KMS-11 (cell line): ENCODE data around the gene MEF2A.
"Not testable (repeated sequence)": the region's sequence is repeated elsewhere in the genome, so short reads cannot be mapped to it uniquely, and the experiment has no call there.

Experiments
- H2AFZ ChIP-seq: fragments of 200-600 bp; sonication (generic); 2 replicates; pipeline ENCODE4 v1.6.1; 2016; ENCODE audit warnings: antibody characterized with exemption, mixed run types, low read depth
- H3K27ac ChIP-seq: fragments of 200-600 bp; sonication (generic); 2 replicates; pipeline ENCODE4 v1.6.1; 2016; ENCODE audit warnings: mild to moderate bottlenecking, mixed run types
- H3K27me3 ChIP-seq: fragments of 200-600 bp; sonication (generic); 2 replicates; pipeline ENCODE4 v1.6.1; 2017; ENCODE audit warnings: mild to moderate bottlenecking, low read depth, mixed run types, moderate library complexity; ENCODE audit not compliant: insufficient read depth
- H3K36me3 ChIP-seq: fragments of 200-600 bp; sonication (generic); 2 replicates; pipeline ENCODE4 v1.6.1; 2017; ENCODE audit warnings: mild to moderate bottlenecking, mixed run types; ENCODE audit not compliant: insufficient read depth
- H3K4me1 ChIP-seq: fragments of 200-600 bp; sonication (generic); 2 replicates; pipeline ENCODE4 v1.6.1; 2016; ENCODE audit warnings: mild to moderate bottlenecking, low read depth, mixed run types; ENCODE audit not compliant: poor library complexity, severe bottlenecking
- H3K4me2 ChIP-seq: fragments of 200-600 bp; sonication (generic); 2 replicates; pipeline ENCODE4 v1.7.0; 2016; ENCODE audit warnings: mild to moderate bottlenecking, mixed run types
- H3K4me3 ChIP-seq: fragments of 200-600 bp; sonication (generic); IDR thresholded peaks from 2 replicates; pipeline ENCODE4 v1.6.1; 2017; ENCODE audit warnings: low read depth, low read length, mixed read lengths; ENCODE audit not compliant: insufficient read depth
- H3K79me2 ChIP-seq: fragments of 200-600 bp; sonication (generic); 2 replicates; pipeline ENCODE4 v1.6.1; 2016; ENCODE audit warnings: low read depth, mixed run types; ENCODE audit not compliant: insufficient read depth
- H3K9ac ChIP-seq: fragments of 200-600 bp; sonication (generic); 2 replicates; pipeline ENCODE4 v1.6.1; 2016; ENCODE audit warnings: mild to moderate bottlenecking, mixed run types
- H4K20me1 ChIP-seq: fragments of 200-600 bp; sonication (generic); 2 replicates; pipeline ENCODE4 v1.6.1; 2016; ENCODE audit warnings: mild to moderate bottlenecking, mixed run types; ENCODE audit not compliant: insufficient read depth
- TF ChIP-seq, protein P1 (sequence below): fragments of 200-600 bp; sonication (generic); conservative IDR thresholded peaks from 2 replicates; pipeline ENCODE4 v1.6.1; 2017; ENCODE audit warnings: low read depth, mild to moderate bottlenecking, antibody characterized with exemption, low read length, moderate library complexity, mixed read lengths

MEF2A gene

DNA sequence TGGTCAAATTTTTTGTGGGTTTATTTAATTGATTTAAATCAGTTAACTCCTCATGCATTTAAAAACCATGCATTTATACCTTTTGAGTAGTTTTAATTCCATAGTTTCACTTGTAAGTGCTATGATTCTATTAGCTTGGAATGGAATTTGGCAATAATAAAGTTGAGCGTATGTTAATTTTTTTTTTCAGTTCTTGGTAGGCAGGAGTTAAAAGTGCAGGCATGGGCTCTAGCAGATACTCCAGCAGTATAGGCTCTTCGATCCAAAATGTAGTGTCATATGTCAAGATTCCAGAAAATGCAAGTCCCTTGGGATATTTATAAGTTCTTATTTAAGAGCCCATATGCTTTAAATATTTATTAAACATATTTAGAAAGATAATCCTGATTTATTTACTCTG is 97.1 kb downstream of the MEF2A start:
- H3K36me3 ChIP-seq = no peaks in the 10 kb centered on the region
- H3K4me3 ChIP-seq = no peak overlapping the region
- H2AFZ ChIP-seq = no peak overlapping the region
- H3K9ac ChIP-seq = no peak overlapping the region
- H3K4me1 ChIP-seq = no peaks in the 10 kb centered on the region
- H3K4me2 ChIP-seq = no peak overlapping the region
- no peaks in the 10 kb centered on the region for H4K20me1 ChIP-seq
- TF ChIP-seq, protein P1, sequence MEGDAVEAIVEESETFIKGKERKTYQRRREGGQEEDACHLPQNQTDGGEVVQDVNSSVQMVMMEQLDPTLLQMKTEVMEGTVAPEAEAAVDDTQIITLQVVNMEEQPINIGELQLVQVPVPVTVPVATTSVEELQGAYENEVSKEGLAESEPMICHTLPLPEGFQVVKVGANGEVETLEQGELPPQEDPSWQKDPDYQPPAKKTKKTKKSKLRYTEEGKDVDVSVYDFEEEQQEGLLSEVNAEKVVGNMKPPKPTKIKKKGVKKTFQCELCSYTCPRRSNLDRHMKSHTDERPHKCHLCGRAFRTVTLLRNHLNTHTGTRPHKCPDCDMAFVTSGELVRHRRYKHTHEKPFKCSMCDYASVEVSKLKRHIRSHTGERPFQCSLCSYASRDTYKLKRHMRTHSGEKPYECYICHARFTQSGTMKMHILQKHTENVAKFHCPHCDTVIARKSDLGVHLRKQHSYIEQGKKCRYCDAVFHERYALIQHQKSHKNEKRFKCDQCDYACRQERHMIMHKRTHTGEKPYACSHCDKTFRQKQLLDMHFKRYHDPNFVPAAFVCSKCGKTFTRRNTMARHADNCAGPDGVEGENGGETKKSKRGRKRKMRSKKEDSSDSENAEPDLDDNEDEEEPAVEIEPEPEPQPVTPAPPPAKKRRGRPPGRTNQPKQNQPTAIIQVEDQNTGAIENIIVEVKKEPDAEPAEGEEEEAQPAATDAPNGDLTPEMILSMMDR = no peak
- H3K79me2 ChIP-seq = no peaks in the 10 kb centered on the region
- H3K27me3 ChIP-seq = no peaks in the 10 kb centered on the region
- H3K27ac ChIP-seq = no peak overlapping the region

DNA sequence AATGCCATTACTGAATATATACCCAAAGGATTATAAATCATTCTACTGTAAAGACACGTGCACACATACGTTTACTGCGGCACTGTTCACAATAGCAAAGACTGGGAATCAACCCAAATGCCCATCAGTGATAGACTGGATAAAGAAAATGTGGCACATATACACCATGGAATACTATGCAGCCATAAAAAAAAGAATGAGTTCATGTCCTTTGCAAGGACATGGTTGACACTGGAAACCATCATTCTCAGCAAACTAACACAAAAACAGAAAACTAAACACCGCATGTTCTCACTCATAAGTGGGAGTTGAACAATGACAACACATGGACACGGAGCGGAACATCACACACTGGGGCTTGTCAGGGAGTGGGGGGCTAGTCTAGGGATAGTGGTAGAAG is 100.3 kb downstream of the MEF2A start:
- not testable (repeated sequence) for H3K27ac ChIP-seq, H3K4me3 ChIP-seq, H4K20me1 ChIP-seq, H3K9ac ChIP-seq, H3K27me3 ChIP-seq, H3K36me3 ChIP-seq, H3K79me2 ChIP-seq, H3K4me2 ChIP-seq, H3K4me1 ChIP-seq, H2AFZ ChIP-seq

DNA sequence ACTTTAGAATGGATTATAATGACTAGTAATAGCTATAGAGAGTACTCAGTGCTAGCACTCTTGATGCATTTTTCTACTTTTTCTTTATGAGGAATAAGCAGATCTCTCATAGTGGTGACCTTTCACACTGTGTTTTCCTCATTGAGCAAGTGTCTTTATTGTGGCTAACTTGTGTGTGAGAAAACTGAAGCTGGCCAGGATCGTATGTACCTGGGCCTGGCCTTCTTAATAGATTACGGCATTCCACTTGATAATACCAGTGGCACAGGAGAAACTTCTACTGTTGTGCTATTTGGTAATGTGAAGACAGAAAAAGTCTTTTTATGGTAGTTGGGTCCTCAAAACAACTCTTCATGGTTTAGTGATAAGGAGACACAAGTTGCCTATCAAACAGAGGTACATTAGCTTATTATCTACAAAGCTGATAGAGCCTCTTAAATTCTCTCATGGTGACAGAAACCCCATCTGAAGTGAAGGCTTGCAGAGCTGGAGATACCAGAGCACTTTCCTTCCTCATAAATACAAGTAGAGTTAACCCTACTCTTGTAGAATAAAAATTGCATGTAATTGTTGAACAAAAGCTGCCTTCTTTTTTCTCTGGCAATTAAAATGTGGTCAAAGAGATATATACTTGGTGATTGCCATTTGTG is 102.9 kb downstream of the MEF2A start:
- no peak overlapping the region for H3K4me2 ChIP-seq
- no peak overlapping the region for H3K9ac ChIP-seq
- H3K27me3 ChIP-seq = no peaks in the 10 kb centered on the region
- no peaks in the 10 kb centered on the region for H3K79me2 ChIP-seq
- no peak overlapping the region for H3K4me3 ChIP-seq
- H3K36me3 ChIP-seq = no peaks in the 10 kb centered on the region
- H2AFZ ChIP-seq = no peak overlapping the region
- H3K27ac ChIP-seq = no peak overlapping the region
- H3K4me1 ChIP-seq = no peaks in the 10 kb centered on the region
- TF ChIP-seq, protein P1 = no peak
- H4K20me1 ChIP-seq = no peaks in the 10 kb centered on the region

DNA sequence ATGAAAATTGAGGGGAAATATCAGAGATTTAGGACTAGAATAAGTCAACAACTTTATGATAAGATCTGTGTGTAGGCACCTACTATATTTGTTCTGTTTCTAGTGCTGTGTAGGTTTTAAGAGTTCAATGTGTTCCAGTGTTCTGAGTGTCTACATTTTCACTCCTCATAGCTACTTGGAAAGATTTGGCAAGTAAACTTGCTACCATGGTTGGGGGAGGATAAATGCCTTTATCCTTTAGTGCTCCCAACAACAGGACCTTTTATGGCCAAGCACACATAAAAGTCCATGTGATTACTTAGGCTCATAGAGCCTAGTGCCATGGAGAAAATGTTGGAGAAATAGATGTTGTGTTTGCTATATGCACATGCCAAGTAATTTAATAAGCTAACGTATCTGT is 103.5 kb downstream of the MEF2A start:
- TF ChIP-seq, protein P1 = no peak
- H3K27me3 ChIP-seq = no peaks in the 10 kb centered on the region
- no peaks in the 10 kb centered on the region for H3K79me2 ChIP-seq
- H3K27ac ChIP-seq = no peak overlapping the region
- no peak overlapping the region for H2AFZ ChIP-seq
- no peaks in the 10 kb centered on the region for H4K20me1 ChIP-seq
- no peaks in the 10 kb centered on the region for H3K4me1 ChIP-seq
- H3K4me3 ChIP-seq = no peak overlapping the region
- no peak overlapping the region for H3K4me2 ChIP-seq
- H3K36me3 ChIP-seq = no peaks in the 10 kb centered on the region
- no peak overlapping the region for H3K9ac ChIP-seq

DNA sequence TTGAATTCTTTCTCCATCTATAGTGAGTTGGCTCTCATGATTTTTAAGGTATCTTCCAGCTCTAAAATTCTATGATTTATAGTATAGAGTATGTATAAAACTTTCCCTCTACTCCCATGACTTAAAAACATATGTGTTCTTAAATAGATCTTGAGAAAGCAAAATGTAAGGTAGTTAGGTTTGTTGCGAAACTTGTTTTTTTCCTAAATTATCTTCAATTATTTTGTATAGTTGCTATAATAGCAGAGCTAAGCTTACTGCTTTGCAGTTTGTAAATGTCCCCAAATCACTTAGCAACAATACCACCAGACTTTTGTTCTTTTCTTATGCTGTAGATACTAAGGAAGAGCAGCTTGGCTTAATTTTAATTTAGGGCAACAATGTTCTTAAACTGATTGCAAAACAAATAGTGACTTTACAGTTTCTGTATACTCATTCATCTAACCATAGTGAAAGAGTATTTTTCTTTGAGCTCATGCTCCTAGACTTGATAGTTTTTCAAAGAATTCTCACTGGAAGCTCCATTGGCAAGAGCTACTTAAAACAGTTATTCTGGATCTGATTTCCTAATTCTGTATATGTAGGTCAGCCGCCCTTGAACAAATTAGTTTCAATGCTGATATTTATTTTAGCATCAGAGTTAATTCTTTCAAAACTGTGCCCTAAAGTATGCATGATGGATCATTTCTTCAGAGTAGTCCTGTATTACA is 106.3 kb downstream of the MEF2A start:
- Histone ChIP-seq H3K4me3 (no peak overlapping the region), H3K27me3 (no peaks in the 10 kb centered on the region), H3K4me2 (no peak overlapping the region), H3K27ac (no peak overlapping the region), H3K4me1 (peaks cover 5% of the 10 kb centered on the region), H4K20me1 (no peaks in the 10 kb centered on the region), H2AFZ (no peak overlapping the region), H3K9ac (no peak overlapping the region), H3K36me3 (0 out of 2 replicates have a peak, but pooled peaks cover 4% of the 10 kb centered on the region), H3K79me2 (no peaks in the 10 kb centered on the region)
- TF ChIP-seq, protein P1 = no peak
